G401 (cell line): ENCODE measurements around the gene ITIH4. TPM values are rescaled to one million over a fixed set of nuclear protein-coding genes. Genes with fewer than 3 reads are reported as not detected.

Experiments
- DNase-seq: peaks from one replicate; pipeline ENCODE4 v3.0.0-alpha.2; 2015; ENCODE audit warnings: low spot score
- in situ Hi-C: cut with HindIII; loops from 2 replicates; pipeline ENCODE4 v1.10.0; 2016; ENCODE audit warnings: low sequenced_read_pairs, mixed read lengths
- total RNA-seq: library from RNA; depleted of rRNA; stranded (reverse); fragments of >200 nt; shearing (Covaris generic); gene quantifications from 2 replicates; pipeline ENCODE4 v1.2.3, GENCODE V29; 2014

Gene ITIH4
- total RNA-seq, 1 experiment from 2014 or later = 0.68 TPM

DNA sequence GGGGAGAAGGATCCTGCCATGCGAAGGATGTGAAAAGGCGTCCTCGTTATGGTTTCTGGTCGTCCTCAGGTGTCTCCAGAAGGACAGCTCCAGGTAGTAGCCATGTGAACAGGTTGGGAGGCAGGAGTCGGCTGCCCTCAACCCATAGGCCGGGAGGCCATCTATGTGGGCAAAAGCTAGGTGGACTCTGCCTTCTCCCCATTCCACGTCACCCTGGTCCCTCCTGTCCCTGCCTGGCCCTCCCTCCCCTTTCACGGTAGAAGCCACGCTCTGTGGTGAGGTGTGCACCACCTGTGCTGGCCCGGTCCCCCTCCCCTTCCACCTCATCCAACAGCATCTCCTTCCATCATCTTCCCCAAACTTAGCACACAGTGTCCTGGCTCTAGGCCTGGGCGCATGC lies 19.5 kb downstream of the ITIH4 start:
- DNase-seq = peak; percentile 55
- in situ Hi-C loops = no loop called here

DNA sequence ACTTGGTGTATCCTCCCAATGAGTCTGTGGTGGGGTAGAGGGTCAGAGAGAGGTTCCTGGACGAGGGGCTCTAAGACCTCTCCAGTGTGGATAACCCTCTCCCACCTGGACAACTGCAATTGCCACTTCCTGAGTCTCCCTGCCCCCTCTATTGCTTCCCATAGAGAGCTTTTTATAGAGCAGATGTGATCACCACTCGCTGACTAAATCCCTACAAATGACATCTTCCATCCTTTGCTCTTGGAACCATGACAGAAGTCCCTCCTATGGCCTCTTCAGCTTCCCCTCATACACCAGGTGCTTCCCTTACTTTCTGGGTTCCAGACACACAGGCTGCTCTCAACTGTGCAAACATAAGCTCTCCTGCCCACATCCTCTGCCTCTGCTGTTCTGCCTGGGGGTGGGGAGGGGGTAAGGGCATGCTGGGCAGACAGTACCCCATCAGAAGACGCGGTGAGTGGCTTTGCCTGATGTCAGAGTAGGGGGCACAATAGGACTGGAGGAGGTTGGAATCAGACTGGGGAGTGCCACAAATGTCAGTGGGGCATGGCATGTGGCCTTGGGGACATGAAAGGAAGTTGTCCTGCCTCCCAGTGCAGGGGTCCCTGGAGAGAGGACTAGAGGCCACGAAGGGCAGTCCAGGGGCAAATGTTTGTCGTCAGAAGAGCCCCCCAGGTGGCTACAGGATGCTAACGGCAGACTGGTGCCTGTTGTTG lies 20.7 kb downstream of the ITIH4 start:
- DNase-seq = no peak
- in situ Hi-C loops = no loop called here

DNA sequence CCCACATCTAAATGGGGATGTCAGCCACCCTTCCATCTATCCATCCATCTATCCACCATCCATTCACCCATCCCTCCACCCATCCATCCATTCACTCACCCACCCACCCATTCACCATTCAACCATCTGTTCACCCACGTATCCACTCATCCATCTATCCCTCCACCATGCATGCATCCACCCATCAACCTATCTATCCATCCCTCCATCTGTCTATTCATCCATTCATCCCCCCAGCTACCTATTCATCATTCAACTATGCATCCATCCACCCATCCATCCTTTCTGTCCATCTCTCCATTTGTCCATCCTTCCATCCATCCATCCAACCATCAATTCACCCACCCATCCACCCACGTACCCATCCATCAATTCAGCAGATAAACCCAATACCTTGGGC lies 21.3 kb downstream of the ITIH4 start:
- in situ Hi-C loops = no loop called here
- no peak for DNase-seq

DNA sequence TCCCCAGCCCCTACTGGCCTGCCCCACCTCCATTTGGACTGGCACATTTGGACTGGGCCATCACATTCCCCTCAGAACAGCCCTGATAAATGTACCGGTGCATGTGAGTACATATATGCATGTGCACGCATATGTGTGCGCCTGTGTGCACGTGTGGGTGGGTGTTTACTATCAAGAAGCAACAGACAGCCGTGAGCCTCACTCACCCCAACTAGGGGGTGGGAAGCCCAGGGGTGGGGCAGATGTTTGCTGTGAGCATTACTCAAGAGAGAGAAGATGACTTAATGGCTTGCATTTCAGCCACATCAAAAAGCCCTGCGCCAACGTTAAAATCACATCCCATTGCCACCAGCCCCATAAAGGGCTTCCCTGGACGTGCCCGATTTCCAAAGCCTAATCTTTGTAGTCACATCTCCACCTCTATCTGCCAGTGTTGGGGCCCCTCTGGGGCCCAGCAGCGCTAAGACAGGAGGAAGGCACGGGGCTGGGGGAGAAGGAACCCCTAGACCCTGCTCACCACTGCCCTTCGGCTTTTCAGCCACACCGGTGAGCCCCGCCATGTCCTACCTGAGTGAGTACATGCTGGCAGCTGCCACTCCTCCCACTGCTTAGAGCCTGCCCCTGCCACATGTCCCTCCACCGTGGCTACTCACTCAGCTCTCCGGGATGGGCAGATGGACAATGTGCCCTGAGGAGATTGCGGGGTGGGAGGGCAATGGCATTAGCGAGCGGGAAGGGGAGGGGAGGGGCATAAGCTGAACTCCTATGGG lies 25.0 kb downstream of the ITIH4 start:
- in situ Hi-C loops = no loop called here
- DNase-seq = peak; percentile 21

DNA sequence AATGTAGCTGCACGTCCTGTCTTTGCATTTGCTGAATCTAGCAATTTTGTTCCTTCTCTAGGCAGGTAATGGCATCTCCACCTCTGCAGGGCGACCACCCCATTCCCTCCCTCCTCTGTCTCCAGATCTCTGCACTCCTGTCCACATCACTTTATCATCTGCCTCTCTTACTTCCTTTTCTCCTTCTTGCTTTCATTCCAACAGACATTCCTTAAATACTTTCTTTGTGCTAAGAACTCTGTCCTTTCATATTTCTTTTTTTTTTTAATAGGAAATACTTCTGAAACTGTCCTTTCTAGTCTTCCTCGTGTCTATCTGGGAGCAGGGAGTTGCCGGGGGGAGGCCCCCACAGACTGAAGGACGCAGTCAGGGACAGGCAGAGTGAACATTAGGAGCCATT lies 28.6 kb downstream of the ITIH4 start:
- in situ Hi-C loops = no loop called here
- DNase-seq = no peak

DNA sequence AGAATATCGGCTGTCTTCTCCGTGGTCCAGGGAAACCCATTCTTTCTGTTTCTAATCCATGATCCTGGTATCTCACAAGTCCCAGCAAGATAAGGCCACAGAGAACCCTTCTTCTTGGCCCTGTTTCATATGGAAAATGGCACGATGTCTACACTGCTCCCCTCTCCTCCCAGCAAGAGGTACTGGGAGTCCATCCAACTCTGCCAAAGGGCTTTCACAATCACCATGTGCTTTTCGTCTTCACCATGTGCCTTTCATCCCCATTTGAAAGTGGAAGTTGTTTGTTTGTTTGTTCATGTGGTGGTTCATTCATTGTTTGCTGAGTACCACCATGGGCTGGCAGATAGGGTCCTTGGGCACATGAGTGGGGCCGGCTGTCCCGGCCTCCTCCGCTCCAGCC lies 30.4 kb downstream of the ITIH4 start:
- DNase-seq = no peak
- in situ Hi-C loops = no loop called here

DNA sequence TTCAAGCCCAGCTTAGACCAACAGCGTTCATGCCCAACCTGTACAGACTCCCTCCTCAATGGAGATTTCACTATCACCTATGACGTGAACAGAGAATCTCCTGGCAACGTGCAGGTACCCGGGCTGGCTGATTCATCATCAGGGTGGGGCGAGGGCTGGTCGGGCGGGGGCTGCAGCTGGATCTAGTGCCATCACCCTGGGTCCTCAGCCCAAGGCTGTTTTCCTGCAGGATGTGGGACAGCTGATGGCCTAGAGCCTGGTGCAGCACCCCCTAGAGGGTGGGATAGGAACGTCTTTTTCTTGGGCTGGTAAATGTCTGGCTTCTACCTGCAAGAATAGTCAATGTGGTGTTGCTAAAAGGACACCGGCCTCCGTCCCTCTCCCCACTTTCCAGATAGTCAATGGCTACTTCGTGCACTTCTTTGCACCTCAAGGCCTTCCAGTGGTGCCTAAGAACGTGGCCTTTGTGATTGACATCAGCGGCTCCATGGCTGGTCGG lies 31.4 kb downstream of the ITIH4 start:
- peak; percentile 8 for DNase-seq
- in situ Hi-C loops = no loop called here

DNA sequence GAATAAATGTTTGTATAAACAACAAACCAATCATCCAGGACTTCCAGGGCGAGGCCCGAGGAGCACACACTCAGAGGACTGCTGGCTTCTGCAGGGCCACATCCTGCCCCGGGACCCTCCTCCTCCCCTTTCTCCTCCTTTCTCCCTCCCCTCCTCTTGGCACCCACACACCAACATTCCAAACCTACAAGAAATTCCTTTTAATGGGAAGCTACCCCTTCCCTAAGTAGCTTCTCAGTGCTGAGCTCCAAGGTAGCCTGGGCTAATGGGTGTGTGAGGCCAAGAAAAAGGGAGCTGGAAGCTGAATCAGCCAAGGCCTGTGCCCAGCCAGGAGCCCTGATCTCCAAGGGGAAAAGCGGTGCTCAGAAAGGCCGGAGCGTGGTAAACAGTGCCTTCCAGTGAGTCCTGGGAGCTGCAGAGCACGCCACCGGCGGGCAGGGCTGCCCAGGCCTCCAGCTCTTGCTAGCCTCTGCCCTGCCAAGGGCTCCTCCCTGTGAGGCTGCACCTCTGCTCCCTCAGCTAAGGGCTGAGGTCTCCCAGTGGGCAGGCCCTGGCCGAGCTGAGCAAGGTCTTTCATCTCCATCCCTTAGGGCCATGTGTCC lies 32.0 kb downstream of the ITIH4 start:
- in situ Hi-C loops = no loop called here
- no peak for DNase-seq

DNA sequence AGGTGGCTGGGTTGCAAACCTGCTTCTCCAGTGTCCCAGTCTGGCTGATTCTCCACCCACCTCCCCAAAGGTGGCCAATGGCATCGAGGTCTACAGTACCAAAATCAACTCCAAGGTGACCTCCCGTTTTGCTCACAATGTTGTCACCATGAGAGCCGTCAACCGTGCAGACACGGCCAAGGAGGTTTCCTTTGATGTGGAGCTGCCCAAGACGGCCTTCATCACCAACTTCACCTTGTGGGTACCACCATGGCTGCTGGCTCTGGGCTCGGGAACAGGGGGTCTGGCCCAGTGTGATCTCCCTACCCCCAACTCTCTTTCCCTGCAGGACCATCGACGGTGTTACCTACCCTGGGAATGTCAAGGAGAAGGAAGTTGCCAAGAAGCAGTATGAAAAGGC lies 34.1 kb downstream of the ITIH4 start:
- no peak for DNase-seq
- in situ Hi-C loops = no loop called here

DNA sequence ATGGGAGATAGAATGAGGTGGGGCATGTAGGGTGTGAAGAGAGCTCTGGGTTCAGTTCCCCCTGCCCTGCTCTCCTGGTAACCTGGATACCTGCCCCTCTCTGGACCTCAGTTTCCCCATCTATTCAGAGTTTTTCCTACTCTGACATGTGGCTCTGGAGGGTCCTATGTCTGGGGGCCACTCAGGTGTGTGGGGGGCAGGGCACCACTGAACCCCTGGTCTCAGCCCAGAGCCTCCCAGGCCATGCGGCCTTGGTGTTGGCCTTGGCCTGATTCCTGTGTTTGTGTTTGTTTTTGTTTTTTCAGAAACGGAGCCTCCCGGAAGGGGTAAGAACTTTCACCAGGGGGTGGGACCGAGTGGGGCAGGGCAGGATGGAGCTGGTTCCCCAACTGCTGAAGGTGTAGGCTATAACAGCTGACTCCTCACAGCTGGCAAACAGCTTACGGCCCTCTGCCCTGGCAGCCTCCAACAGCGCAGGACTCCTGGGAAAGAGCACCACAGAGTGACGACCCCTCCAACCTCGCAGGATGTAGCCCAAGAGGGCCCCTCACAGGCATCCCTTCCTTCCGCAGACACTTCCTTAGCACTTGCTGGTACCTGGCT lies 35.1 kb downstream of the ITIH4 start:
- DNase-seq = no peak
- in situ Hi-C loops = no loop called here

DNA sequence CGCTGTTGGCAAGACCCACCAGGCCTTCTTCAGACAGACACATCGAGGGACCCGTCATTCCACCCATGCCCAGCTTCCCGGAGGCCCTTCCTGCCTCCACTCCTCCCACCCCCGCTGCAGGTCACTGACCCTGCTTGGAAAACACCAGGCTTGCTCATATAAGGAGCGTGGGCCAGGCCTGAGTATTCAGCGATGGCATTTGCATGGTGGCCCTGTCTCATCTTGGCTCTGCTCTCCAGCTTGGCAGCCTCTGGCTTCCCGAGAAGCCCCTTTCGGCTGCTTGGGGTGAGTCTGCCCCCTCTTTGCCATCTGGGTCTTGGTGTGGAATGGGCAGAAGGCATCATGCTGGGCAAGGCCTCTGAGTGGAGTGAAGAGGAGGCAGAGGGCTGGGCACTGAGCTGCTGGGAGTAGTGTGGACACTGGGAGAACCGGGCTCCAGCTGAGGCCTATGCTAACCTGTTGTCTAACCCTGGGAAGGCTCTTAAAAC lies 35.8 kb downstream of the ITIH4 start, which contains the start of gene ITIH3:
Gene ITIH3, plus strand, starts transcription at position 185 of the 488 bp plus-strand sequence. Its CDS starts 8 bp downstream, at position 193.
- in situ Hi-C loops = no loop called here
- DNase-seq = no peak

DNA sequence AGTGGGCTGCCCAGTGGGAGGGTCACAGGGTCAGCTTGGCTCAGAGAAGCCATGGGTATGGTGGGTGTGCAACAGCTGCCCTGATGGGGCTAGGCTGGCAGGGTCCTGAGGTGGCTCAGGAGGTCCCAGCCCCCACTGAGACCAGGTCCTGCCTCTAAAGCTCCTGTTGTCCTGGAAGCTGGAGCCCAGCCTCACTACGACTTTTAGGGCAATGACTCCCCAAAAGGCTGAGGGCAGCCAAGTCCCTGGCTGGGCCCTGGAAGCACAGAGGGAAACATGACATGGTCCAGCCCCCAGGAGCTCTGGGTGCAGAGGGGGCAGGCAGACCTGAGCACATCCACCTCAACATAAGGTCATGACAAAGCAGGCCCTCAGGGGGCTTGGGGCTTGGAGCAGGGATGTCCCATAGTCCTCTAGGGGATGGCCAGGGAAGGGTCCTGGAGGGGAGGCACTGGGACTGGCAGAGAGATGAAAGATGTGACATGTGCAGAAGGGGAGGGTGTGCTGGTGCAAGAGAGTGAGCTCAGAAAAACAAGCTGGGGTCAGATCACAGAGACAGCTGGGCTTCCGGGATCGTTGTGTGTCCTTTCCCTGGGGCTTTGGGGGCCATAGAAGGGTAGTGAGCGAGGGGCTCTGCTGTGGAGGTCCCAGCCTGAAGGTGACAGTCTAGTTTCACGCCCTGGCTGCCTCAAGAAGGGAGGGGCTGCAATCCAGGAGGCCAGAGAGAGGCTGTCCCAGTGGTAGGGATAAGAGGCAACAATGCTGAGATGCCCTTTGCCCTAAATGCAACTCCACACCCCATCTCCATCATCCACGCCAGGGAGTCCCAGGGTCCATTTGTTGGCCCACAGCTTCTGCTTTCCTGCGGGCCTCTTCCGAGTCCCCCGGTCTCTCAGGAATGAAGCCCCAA lies 36.5 kb downstream of the ITIH4 start:
- in situ Hi-C loops = no loop called here
- no peak for DNase-seq

DNA sequence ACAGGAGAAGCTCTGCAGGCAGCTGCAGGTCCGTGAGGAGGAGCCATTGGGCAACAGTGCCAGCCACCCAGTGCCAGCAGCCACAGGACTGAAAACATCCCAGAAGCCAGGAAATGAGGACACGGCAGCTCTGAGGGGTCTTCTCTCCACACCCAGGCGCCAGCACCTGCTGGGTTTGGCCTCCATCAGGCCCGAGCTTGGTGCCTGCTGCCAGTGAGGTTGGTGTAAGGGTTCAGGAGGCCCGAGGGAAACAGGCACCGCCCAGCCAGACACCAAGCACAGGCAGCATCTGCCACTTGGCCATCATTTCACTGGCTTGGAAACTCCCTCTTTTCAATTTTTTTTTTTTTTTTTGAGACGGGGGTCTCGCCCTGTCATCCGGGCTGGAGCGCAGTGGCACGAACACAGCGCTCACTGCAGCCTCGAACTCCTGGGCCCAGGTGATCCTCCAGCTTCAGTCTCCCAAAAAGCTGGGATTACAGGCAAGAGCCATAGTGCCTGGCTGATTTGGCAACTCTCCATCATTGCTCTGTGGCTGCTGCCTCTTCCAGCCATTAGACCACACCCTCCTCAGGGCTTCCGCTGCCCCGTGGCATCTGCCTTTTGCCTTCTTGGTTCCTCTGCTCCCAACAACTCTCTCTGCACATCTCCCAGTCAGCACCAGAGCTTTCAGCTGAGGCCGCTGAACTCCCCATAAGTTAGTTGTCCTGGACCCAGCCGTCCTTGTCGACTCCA lies 37.3 kb downstream of the ITIH4 start:
- peak; percentile 17 for DNase-seq
- in situ Hi-C loops = no loop called here

DNA sequence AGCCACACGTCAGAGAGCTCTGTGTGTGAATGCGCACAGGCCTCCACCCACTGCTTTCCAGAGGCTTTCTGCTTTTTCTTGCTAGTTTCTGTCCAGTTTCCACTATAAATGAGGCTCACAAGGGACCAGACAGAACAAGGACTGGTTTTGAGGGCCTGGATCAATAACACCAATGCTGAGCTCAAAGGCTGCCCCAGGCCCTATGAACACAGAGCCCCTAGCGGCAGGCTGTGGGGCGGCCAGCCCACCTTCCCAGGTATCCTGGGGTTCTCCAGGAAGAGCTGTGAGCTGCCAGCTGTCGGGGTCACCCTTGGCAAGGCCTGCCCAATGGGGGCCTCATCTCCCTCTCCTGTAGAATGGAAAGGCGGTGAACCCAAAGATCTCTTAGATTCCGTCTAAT lies 38.1 kb downstream of the ITIH4 start:
- in situ Hi-C loops = no loop called here
- no peak for DNase-seq

DNA sequence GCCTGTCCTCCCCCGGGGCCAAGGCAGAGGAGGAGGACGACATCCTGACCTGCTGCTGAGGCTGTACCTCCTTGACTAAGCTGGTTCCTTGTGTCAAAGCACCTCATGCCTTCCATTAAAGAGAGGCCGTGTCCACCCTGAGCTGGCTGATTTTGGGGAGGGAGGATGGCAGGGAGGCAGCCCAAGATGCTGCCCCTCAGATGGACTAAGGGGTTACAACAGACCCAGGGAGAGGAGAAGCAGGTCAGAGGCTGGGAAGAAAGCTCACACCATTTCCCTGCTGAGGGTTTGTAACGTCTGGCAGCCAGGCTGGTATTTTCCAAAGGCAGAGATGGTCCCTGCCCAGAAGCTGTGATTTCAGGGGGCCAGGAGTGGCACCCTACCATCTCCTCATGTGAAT lies 38.5 kb downstream of the ITIH4 start:
- DNase-seq = no peak
- in situ Hi-C loops = no loop called here

DNA sequence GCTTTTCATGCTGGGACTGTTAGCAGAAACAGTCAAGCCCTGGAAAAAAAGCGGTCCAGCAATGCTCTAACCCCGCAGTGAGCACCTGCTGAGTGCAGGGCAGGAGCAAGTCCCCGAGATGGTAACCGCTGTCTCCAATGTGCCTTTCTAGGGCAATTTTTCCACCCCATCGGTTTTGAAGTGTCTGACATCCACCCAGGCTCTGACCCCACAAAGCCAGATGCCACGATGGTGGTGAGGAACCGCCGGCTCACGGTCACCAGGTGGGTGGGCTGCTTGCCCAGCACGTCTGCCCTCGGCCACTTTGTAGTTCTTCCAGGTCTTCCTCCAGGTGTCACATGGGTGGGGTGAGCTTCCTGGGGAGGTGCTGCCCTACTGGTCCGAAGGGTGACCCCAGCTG lies 39.1 kb downstream of the ITIH4 start:
- in situ Hi-C loops = no loop called here
- DNase-seq = no peak

DNA sequence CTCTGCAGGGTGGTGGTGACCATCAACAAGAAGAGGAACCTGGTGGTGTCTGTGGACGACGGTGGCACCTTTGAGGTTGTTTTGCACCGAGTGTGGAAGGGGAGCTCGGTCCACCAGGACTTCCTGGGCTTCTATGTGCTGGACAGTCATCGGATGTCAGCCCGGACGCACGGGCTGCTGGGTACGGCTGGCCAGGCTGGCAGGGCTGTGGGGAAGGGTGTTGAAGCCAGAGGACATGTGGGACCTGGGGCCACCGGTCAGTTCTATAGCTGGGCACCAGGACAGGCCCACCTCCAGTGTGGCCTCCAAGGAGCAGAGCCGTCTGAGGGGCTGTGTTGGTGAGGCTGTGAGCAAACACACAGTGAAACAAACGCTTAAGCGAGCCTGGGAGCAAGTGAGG lies 39.7 kb downstream of the ITIH4 start:
- in situ Hi-C loops = no loop called here

DNA sequence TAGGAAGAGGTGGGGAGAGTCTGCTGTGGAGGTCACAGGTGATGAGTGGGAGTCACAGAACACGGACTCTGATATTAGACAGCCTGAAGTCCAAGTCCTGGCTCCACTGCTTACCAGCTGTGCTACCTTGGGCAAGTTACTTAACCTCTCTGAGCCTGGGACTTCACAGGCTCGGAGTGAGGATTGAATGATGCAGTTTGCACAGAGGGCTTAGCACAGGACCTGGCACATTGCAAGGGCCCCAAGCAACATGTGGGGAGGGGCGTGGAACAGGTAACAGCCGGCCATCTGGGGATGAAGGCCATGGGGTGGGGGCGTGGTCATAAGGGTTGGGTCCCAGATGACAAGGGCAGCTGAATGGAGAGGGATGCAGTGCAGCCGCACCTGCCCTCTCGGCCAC lies 40.1 kb downstream of the ITIH4 start:
- DNase-seq = no peak
- in situ Hi-C loops = no loop called here

More for the DNA sequence above, 39.7 kb downstream of the ITIH4 start:
- no peak for DNase-seq
